OCI-LY3 (cell line): ENCODE measurements around the gene CD86.

Experiments
- EZH2phosphoT487 ChIP-seq: fragments of 200-600 bp; shearing (Covaris generic); IDR thresholded peaks from 2 replicates; pipeline ENCODE4 v1.6.1; 2018; ENCODE audit warnings: antibody characterized with exemption, mixed run types, low read depth
- TF ChIP-seq, protein P1 (sequence below): fragments of 200-600, 300-600 bp; sonication (generic); IDR thresholded peaks from 2 replicates; pipeline ENCODE4 v1.5.1; 2014; ENCODE audit warnings: antibody characterized with exemption, low read length, low read depth

- TF ChIP-seq, protein P1, sequence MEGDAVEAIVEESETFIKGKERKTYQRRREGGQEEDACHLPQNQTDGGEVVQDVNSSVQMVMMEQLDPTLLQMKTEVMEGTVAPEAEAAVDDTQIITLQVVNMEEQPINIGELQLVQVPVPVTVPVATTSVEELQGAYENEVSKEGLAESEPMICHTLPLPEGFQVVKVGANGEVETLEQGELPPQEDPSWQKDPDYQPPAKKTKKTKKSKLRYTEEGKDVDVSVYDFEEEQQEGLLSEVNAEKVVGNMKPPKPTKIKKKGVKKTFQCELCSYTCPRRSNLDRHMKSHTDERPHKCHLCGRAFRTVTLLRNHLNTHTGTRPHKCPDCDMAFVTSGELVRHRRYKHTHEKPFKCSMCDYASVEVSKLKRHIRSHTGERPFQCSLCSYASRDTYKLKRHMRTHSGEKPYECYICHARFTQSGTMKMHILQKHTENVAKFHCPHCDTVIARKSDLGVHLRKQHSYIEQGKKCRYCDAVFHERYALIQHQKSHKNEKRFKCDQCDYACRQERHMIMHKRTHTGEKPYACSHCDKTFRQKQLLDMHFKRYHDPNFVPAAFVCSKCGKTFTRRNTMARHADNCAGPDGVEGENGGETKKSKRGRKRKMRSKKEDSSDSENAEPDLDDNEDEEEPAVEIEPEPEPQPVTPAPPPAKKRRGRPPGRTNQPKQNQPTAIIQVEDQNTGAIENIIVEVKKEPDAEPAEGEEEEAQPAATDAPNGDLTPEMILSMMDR = peak; percentile 90
- TF ChIP-seq EZH2phosphoT487 = no peak
Measured at GRCh38 chr3:122101646-122102045, 46.5 kb downstream of the CD86 start.
